GM18507 (cell line): Measurements from ENCODE around the gene ADSL.
"Not testable (repeated sequence)": the region's sequence is repeated elsewhere in the genome, so short reads cannot be mapped to it uniquely, and the experiment has no call there.

Source experiments
- DNase-seq: peaks from one replicate; pipeline ENCODE4 v3.0.0; 2011; ENCODE audit warnings: low read depth; ENCODE audit not compliant: insufficient read length; ENCODE audit errors: extremely low spot score
- FAIRE-seq: peaks from 2 replicates; lab custom pipeline; 2011; peaks lifted over from hg19 to GRCh38; lab: Jason Lieb, UNC

Gene ADSL

DNA sequence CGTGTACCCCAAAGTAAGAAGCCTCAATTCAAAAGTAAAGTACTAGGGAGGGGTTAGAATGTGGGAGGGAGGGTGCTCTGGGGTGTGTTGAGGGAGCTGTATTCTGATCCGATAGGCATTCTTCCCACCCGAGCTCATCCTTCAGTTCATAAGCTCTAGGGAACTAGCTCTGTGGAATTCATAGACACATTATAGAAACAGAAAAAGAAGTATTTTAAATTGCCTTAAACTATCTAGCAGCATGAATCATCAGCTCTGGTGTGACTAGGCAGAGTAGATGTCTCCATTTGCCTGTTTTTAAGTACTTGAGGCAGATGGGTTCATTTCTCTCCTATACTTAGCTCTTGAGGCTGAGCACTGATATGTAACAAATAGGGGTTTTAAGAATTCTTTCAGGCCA lies 16.8 kb downstream of the ADSL start:
- FAIRE-seq (no peak), DNase-seq (no peak)

DNA sequence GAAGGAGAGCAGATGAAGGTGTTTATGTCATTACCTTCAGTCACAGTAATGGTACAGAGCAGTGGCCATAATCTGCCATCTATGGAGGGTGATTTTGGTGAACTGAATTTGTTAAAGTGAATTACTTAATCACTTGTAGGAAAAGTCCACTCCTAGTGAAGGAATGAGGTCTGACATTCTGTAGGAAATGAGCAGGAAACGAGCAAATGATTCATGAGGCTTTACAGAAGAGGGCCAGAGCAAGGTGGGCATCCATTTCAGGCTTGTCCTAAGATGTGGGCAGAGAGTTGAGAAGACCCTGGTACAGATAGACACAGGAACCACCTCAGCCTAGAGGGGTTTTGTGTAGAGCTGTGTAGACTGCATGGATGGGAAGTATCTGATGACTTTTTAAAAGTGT lies 18.1 kb downstream of the ADSL start:
- FAIRE-seq: no peak
- DNase-seq: no peak

DNA sequence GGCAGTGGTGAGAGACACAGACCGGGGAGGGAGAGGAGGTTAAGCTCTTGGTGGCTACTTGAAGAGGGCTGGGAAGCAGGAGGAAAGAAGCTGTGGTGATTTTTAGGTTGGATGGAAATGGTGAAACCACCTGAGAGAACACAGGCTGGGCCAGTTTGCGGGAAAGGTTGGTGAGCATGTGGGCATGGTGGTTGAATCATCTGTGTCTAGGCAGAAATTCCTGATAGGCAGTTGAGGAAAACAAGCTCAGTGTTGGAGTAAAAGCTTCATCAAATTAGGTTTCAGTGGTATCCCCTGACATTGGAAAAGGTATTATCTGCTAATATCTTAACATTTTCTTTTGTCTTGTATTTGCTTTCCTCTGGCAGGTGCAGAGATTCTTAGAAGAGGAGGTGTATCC lies 19.8 kb downstream of the ADSL start:
- FAIRE-seq: no peak

DNA sequence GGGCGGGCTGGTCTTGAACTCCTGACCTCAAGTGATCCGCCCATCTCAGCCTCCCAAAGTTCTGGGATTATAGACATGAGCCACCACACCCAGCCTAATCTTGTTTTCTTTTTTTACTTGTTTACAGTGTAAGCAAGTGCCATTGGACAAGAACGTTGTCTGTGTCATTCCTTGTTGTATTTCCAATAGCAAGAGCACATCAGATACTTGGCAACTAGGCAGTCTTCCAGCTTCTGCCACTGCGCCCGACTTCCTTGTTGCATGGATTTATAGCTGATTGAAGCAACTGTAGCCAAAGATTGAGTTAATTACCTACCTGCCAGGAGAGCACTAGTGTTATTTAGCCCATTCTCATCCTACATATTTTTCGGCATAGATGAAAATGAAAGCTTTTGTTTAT lies 21.0 kb downstream of the ADSL start:
- FAIRE-seq: no peak
- no peak for DNase-seq

More for the DNA sequence above, 19.8 kb downstream of the ADSL start:
- no peak for DNase-seq

DNA sequence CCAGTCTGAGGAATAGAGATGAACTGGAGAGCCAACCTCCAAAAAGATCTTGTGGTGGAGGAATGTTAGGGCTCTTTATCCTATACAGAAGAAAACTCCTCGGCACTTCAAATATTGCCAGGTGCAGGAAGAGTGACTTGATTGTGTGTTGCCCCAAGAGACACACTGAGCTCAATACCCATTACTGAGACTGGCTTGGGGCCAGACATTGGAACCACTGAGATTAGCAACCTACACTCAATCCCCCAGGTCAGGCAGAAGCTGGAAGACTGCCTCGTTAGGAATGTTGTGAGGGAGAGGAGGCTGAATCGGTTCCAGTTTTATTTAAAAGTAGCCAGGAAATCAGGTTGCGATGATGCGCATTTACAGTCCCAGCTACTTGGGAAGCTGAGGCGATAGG lies 21.7 kb downstream of the ADSL start:
- FAIRE-seq: no peak
- no peak for DNase-seq

DNA sequence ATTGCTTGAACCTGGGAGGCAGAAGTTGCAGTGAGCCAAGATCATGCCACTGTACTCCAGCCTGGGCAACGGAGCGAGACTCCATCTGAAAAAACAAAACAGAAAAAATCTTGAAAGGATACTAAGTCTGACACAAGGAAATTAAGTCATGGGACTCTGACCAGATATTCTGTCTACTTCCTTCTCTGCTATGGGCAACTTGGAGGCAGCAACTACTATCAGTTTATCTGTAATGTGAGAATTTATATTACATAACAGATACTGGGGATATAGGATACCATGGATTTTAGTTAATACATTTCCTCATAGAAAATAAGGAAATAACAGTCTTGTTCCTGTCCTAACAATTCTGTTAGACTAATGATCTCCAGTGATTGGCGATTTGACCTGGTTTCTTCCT lies 22.5 kb downstream of the ADSL start:
- no peak for FAIRE-seq

DNA sequence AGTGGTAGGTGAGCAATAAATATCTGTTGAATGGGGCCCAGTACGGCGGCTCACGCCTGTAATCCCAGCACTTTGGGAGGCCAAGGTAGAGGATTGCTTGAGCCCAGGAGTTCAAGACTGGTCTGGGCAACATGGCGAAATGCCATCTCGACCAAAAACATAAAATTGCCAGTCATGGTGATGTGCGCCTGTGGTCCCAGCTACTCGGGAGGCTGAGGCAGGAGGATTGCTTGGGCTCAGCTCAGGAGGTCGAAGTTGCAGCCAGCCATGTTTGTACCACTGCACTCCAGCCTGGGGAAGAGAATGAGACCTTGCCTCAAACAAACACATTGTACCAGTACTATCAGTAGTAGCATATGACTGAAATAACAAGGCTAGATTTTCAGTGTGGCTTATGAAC lies 28.3 kb downstream of the ADSL start:
- DNase-seq (no peak), FAIRE-seq (no peak)

More for the DNA sequence above, 22.5 kb downstream of the ADSL start:
- DNase-seq: no peak

DNA sequence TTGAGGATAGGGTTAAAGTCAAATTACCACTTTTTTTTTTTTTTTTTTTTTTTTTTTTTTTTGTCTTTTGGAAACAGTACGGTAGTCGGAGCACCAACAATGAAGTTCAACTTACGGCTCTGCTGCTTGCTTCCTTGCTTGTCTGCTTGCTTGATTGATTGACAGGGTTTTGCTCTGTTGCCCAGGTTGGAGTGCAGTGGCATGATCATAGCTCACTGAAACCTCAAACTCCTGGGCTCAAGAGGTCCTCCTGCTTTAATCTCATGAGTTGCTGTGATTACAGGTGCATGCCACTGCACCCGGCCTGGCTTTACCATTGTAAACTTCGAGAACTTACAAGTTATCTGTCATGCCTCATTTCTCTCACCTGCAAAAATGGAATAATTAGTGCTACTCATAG lies 29.8 kb downstream of the ADSL start:
- FAIRE-seq: peak; percentile 60
- DNase-seq: no peak

DNA sequence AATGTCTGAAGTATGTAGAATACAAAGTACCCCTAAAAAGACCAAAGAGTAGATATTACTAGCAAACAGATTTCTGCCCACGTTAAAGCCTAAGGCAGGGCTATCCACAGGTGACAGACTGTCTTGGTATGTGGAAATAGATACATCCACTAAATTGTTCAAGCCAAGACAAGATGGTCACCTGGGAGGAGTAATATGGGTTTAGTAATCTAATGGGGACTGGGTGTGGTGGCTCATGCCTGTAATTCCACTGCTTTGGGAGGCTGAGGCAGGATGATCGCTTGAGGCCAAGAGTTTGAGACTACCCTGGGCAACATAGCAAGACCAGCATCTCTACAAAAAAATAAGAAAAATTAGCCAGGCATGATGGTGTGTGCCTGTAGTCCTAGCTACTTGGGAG lies 31.6 kb downstream of the ADSL start:
- no peak for DNase-seq
- no peak for FAIRE-seq

DNA sequence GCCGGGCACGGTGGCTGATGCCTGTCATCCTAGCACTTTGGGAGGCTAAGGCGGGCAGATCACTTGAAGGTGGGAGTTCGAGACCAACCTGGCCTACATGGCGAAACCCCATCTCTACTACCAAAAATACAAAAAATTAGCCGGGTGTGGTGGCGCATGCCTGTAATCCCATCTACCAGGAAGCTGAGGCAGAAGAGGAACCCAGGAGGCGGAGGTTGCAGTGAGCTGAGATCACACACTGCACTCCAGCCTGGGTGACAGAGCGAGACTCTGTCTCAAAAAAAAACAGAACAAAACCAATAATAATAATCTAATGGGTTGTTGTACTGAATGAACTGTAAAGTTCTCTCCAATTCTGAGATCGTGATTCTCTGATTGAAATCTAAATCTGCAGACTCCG lies 32.1 kb downstream of the ADSL start:
- not testable (repeated sequence) for FAIRE-seq, DNase-seq

DNA sequence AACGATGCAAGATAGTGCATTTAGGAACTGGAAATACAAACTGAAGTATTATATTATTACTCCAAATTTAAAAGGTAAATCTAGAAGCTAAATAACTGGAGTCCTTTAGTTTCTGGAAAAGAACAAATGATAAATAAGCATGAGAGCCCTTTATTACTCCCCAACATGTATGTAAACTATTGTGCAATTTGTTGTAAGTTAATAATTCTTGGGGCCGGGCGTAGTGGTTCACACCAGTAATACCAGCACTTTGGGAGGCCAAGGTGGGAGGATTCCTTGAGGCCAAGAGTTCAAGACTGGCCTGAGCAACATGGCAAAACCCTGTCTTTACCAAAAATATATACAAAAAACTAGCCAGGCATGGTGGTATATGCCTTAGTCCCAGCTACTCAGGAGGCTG lies 35.2 kb downstream of the ADSL start:
- FAIRE-seq: no peak
- no peak for DNase-seq

DNA sequence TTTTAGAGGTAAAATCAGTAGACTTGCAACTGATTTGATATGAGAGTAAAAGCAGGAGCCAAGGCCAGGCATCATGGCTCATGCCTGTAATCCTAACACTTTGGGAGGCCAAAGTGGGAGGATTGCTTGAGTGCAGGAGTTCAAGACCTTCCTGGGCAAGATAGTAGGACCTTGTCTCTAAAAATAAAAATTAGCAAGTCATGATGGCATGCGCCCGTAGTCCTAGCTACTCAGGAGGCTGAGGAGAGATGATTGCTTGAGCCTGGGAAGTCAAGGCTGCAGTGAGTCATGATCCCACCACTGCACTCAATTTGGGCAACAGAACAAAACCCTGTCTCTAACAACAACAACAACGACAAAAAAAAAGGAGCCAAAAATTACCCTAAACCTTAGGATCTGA lies 37.6 kb downstream of the ADSL start:
- DNase-seq (no peak), FAIRE-seq (no peak)

DNA sequence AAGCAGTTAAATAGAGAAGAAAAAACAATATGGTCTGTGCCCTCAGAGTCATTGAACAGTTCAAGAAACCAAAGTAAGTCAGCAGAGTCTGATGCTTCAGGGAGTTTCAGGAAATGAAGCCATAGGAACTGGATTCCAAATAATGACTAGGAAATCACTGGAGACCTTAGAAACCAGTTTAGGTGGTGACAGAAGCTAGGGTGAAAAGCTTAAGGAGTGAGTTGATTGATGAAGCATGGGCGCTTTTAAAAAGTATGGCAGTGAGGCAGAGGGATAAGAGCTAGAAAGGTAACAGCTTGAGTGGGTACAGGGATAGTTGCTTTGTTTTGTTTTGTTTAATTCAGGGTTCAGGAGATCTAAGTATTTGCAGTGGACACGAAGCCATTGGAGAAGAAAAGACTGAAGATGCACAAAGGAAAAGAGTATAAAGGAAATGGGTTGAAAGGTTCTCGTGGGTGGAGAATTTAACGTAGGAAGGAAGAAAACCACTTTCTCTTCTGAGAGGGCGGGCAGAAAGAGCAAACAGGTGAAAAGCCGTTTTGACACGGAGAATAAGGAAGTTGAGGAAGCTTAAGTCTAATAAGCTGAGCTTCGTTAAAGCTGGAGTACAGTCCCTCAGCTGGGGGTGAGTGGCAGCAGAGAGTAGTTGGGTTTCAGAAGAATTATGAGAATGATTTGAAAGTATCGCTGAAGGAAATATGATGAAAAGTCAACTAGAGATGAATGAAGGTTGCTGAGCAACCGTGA lies 38.9 kb downstream of the ADSL start:
- peak; percentile 43 for DNase-seq
- FAIRE-seq: peak; percentile 93

DNA sequence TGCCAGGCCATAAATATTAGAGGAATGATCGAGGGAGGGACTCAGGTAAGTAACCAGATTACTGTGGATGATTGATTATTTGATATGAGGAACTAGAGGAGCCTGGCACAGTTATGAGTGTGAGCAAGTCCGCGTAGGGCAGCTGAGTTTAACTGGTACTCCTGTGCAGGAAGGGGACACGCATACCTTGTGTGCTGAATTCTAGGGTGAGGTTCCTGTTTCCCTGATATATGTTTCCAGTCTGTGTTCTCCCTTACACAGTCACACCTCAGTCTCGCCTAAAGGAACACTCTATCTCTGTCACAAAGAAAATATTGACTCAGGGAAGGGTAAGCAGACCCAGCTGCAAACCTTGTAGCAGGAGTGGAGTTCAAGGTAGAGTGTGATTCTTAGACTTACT lies 41.4 kb downstream of the ADSL start:
- FAIRE-seq (no peak), DNase-seq (no peak)

DNA sequence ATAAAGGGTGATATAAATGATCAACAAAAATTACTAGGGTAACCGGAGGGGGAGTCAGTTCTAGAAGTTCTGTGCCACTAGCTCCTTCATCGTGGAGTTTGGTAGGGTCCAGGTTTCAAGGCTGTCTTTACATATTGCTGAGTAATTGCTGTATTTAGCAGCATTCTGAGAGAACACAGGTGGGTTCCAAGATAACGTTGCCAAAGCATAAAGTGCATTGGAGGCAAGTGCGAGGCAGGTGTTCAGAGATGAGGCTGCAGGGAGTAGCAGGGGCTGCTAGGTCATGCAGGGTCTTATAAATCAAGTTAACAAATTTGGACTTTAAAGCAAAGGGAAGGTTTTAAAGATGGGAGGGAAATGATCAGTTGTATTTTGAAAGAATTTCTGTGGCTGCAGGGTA lies 41.9 kb downstream of the ADSL start:
- no peak for DNase-seq
- no peak for FAIRE-seq

DNA sequence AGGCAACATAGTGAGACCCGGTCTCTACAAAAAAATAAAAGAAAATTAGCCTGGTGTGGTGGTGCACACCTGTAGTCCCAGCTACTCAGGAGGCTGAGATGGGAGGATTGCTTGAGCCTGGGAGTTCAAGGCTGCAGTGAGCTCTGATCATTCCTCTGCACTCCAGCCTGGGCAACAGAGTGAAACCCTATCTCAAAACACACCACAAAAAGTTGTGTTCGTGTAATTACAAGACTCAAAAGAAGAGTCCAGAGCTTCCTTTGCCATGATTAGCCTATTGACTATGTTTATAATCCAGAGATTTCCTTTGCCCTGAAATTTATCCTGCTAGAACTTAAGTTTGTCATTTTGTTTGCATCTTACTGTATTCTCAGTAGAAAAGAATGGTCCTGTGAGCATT lies 45.1 kb downstream of the ADSL start:
- FAIRE-seq (no peak), DNase-seq (no peak)

DNA sequence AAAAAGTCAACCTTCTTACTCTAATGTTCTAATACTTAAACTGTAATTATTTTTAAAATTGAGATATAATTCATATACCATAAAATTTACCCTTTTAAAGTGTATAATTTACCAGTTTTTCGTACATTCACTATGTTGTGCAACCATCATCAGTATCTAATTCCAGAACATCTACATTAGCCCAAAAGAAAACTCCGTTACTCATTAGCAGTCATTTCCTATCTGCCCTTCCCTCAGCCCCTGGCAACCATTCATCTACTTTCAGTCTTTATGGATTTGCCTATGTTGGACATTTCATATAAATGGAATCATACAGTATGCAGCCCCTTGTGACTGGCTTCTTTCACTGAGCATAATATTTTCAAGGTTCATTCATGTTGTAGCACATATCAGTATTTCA lies 46.3 kb downstream of the ADSL start:
- DNase-seq (no peak), FAIRE-seq (no peak)

DNA sequence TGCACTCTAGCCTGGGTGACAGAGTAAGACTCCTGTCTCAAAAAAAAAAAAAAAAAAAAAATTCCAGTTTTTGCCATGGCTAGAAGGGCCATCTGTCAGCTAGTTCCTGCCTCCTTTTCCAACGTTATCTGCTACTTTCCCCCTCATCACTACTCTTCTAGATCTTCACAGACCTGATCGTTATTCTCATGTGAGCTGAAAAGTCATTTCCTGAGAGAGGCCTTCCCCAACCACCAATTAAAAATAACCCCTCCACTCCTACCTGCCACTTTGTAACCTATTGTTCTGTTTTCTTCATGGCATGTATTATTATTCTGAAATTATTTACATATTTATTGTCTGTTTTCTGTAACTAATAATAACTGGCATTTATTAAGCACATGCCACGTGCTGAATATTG lies 48.3 kb downstream of the ADSL start:
- DNase-seq (no peak), FAIRE-seq (no peak)

DNA sequence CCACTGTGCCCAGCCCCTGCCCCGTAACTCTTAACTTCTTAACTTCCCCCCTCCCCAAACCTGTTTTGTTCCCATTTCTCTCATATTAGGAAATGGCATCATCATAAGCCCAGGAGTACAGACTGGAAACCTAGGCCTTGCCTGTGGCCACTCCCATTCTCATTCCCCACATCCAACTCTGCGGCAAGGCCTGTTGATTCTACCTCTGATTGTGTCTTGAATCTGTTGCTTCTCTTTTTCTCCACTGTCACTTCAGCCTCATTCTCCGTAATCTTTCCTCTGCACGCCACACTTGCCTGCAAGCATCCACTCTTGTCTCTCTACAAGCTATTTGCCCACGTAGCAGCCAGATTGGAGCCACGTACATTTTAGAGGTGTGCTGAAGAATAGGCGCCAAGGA lies 49.3 kb downstream of the ADSL start:
- DNase-seq (no peak), FAIRE-seq (no peak)

DNA sequence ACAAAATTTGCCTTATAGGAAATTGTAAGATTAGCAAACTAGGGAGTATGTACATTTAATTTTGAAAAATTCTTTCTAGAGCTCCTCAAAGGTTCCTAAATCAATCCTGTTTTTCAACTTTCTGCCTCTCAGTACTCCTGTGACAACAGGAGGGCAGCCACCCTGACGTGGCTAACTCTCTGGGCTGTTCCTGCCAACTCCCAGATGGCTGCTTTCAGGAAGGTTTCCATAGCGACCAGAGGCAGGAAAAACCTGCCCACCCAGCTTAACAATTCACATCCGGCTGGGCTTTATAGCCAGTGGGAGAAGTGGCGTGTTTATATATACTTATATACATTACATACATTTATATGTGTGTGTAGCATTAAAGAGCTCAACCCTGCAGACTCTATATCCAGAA lies 50.6 kb downstream of the ADSL start:
- FAIRE-seq: no peak
- no peak for DNase-seq

DNA sequence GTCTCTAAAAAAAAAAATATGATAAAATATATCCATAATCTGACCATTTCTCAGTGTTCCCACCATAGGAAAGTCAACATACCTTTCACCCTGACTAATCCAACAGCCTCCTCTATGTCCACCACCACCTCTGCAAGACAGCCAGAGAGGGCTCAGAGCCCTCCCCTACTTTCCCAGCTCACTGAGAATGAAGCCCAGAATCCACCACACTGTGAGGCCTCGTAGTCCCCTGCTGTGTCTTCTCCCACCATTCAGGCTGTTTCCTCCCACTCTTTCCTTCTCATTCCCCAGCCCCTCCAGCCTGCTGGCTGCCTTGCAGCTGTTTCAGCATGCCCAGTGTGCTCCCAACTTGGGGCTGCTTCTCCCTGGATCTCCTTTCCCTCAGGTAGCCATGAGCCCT lies 51.1 kb downstream of the ADSL start:
- no peak for DNase-seq
- no peak for FAIRE-seq

DNA sequence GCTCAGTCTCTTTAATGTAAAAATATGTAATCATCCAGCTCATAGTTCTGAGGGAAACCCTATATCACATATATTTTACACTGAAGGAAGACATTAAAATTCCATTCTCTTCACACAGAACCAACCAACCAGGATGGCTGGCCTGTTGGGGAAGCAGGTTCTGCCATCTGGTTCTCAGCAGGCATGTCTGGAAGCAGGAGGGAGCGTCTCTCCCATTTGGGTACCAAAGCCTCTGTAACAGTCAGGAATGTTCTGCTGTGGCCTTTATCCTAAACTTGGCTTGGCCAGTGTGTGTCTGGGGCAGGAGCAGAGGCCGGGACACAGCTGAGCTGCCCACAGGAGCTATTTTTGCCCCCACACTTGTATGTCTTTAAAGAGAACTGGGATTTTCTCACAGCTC lies 53.3 kb downstream of the ADSL start:
- DNase-seq: no peak

More for the DNA sequence above, 53.3 kb downstream of the ADSL start:
- FAIRE-seq: no peak
